HG02798 (cell line): ENCODE results near the gene HDAC10.

Experiments used
- ATAC-seq: cut with Tn5 transposase; IDR thresholded peaks from one replicate; pipeline ENCODE4 v1.9.1; 2021; ENCODE audit warnings: mild to moderate bottlenecking; ENCODE audit not compliant: unreplicated experiment, poor library complexity

Gene HDAC10

DNA sequence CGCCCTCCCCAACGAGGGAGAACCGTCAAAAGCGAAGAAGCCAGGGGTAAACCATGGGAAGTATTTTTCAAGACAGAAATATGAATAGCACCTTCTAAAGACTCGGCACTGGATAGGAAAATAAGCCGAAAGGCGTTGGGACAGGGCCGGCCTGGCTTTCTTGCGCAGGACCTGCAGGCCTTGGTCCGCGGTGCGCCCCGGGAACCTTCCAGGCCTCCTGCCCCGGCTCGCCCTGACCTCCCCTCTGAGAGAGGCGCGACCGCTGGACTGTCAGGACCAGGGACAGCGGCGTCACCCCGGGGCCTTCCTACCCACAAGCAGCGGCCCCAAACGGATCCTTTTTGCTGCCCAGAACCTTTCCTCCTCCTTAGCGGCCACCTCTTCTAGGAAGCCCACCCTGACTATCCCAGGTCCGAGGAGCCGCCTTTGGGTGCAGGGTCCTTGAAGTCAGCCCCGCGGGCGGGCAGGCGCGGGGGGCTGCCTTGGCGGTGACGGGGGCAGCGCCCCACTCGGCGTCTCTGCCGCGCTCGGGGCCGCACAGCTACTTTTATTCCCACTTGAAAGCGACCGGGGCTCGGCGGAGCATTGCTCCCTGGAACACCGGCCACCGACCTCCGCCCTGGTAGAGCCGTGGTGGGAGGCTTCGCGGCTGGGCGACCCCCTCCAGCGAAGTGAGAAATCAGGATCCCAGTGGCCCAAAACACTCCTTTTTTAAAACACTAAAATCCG lies 19.8 kb upstream of the HDAC10 start:
- ATAC-seq, result no peak

DNA sequence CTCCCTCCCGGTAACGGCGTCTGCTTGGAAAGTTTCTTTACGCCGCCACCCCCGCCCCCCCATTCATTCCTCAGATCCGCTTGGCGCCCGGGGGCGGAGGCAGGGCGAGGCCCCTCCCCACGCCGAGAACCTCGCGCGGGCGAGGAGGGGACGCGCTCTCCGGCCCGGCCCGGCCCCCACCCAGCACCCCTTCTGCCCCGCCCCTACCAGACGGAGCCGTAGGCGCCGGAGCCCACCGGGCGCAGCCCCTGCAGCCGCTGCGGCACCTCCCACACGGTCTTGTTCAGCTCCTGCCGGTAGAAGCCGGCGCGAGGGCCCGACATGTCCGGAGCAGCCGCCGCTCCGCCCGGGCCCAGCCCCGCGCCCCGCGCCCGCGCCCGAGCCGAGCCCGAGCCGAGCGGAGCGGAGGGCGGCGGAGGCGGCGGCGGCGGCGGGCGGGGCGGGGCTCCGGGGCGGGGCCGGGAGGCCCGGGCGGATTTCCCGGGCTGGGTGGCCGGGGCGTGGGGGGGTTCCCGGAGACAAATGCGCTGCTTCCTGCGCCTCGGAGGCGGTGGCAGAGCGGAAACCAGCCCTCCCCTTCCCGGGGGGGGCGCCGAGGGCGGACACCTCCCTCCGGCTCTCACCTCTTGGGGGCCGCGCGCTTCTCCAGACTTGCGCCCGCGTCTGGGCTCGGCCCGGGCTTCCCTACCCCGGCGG lies 19.1 kb upstream of the HDAC10 start, which contains the start of gene MAPK11:
Gene MAPK11, minus strand, starts transcription at position 411 of the 696 bp plus-strand sequence. Its CDS starts 88 bp downstream, at position 323.
- peak; percentile 39 for ATAC-seq

DNA sequence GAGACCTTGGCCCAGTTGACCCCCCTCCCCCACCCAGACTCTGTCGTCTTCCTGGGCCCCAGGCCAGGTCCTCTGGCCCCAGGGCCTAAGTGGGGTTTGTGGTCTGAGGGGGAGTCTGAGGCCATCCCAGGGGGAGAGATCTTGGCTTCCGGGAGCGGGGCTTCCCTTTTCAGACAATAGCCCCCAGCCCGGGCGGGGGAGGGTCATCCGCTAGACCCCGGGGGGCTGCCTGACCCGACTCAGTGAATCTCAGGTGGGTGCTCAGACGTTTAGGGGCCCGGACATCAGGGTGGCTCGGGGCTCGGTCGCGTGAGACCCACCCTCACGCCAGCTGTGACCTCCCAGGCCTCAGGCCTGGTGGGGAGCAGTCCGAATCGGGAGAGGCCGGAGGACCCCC lies 18.5 kb upstream of the HDAC10 start:
- no peak for ATAC-seq

DNA sequence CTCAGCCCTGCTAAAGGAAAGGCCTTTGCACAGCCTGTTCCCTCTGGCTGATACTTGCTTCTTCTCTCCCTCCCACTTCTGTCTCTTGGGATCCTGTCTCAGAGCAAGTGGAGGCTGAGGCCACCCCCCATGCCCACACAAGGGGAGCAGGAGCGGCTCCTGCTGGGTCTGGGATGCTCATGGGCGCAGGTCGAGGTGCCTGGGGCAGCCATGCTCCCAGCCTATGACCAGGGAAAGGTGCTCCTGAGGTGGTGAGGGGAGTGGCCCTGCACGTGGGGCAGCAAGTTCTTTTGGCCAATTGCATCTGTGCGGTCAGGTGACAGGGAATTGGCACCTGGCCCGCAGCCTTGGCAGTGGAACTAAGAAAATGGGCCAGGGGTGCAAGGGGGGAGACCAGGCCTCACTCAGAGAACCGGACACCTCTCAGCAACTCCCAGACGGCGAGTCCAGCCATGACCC lies 17.6 kb upstream of the HDAC10 start:
- ATAC-seq, result no peak

DNA sequence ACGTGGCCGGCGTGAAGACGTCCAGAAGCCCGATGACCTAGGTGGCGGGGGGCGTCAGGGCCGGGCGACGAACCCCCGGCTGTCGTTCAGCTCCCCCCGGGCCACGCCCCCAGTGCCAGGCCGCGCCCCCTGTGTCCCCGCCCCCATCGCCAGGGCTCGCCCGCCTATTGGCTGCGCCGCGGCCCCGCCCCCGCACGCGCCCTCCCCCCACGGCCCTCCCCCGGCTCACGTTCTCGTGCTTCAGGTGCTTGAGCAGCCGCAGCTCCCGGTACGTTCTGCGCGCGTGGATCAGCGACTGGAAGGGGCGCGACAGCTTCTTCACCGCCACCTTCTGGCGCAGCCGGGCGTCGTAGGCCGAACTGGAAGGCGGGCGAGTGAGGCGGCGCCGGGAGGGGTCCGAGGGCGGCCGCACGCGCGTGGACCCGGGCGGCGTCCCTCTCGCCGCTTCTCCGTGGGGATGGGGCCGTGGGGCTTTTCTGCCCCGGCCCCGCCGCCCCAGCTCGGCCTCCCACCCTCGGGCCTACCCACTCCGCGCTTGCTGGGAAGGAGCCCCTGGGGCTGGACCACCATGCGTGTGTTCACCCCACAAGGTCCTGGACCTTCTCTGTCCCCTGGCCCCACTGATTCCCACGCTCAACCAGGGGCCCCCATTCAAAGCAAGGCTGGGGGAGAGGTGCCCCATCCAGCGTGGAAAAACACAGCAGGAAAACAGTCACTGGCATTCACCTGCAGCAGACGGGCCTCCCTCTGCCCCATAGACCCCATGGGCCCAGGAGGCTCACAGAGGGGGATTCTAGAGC lies 16.7 kb upstream of the HDAC10 start:
- ATAC-seq, result no peak

- no peak for ATAC-seq
Measured at GRCh38 chr22:50266994-50267393, 15.9 kb upstream of the HDAC10 start.

DNA sequence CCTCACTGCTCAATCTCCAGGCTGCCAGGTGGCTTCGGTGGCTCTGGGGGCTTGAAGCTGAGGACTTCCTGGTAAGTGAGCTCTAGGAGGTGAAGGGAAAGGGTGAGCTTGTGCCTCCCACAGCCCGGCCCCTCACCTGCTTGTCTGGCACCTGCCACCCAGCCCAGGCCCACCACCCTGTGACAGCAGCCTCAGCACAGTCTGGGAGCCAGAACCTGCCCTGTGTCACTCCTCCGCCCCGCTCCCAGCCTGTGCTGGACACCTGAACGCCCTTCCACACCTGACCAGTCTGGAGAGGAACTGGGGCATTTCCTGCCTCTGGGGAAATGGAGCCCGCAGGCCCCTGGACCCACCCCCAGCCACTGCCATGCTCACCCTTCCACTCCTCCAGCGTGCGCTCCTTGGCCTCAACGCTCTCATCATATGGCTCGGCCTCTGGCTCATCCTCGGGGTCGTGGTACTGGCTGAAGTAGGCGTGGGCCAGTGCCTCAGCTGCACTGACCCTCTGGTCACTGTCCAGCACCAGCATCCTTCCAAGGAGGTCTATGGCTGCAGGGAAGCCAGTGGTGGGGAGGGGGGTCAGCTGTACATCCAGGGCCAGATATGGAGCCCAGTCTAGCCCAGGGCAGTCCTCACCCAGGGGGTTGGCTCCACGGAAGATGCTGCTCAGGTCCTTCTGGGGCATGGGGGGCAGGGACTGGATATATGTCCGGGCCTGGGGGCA lies 14.0 kb upstream of the HDAC10 start:
- no peak for ATAC-seq

GRCh38 chr22:50264104-50264745 lies 13.2 kb upstream of the HDAC10 start:
- ATAC-seq, result no peak

DNA sequence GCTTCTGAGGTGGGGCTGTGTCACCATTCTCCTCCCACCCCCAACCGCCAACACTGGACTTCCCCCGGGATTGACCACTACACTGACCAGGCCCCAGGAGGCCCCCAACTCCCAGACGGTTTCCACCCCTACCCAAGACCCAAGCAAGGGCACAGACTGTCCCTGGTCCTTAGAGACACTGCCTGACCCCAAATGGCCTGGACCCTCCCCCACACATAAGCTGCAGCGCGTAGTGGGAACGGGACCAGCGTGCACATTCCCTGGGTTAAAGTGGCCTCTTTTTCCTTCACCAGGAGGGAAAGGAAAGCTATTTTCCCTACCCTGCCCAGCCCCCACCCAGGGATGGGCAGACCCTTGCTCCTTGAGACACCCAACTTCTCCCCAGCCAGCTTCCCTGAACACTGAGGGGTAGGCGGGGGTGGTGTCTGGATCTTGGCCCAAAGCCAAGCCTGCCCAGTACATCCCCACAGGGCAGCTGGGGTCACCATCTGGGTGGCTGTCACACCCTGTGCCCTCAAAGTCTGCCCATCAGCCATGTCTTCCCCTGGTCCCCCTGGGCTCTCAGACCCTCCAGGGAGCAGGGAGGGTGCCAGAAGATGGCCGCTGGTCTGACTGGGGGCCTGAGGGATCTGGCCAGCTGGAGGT lies 12.0 kb upstream of the HDAC10 start:
- no peak for ATAC-seq

- ATAC-seq, result no peak
Measured at GRCh38 chr22:50262460-50262911, 11.4 kb upstream of the HDAC10 start.

DNA sequence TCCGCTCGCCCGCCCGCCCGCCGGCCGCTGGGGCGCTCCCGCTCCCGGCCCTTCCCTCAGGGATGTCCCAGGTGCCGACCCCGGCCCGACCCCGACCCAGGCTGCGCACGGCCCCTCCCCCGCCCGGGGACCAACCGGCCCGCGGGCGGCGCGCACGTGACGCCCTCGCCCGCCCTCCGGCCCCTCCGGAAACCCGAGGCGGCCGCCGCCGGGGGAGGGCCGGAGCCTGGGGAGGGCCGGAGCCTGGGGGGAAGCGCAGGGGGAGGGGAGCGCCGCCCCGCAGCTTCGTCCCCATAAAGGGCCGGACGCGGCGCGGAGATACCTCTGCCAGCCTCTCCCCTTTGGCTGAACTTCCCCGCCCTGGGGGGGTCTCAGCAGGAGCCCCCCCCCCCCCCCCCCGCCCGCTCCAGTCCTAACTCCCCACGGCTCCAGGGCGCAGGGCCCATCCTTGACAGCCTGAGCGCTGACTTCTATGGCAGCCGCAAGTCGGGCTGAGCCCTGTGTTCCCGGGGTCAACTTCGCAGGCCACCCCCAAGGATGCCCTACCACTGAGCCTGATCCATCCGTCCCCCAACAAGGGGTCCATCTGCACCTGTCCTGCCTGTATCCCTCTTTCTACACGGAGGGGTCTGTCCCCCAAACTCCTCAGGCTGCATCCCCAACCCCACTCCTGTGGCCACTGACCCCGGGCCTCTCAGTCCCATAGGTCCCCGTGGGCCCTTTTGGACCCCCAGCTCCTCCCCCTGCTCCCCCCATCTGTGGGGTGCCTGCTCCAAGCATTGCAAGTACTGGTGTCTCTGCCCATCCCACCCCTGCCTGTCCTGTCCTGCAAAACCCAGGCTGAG lies 10.8 kb upstream of the HDAC10 start, which contains the start of gene MAPK12:
Gene MAPK12, minus strand, starts transcription at position 69 of the 845 bp plus-strand sequence. CDS start 174 bp downstream, outside the sequence.
- peak; percentile 38 for ATAC-seq

- peak; percentile 18 for ATAC-seq
Measured at GRCh38 chr22:50260801-50261614, 9.9 kb upstream of the HDAC10 start.

GRCh38 chr22:50260434-50260800 lies 9.4 kb upstream of the HDAC10 start:
- no peak for ATAC-seq

- ATAC-seq, result no peak
Measured at GRCh38 chr22:50259302-50259701, 8.2 kb upstream of the HDAC10 start.

DNA sequence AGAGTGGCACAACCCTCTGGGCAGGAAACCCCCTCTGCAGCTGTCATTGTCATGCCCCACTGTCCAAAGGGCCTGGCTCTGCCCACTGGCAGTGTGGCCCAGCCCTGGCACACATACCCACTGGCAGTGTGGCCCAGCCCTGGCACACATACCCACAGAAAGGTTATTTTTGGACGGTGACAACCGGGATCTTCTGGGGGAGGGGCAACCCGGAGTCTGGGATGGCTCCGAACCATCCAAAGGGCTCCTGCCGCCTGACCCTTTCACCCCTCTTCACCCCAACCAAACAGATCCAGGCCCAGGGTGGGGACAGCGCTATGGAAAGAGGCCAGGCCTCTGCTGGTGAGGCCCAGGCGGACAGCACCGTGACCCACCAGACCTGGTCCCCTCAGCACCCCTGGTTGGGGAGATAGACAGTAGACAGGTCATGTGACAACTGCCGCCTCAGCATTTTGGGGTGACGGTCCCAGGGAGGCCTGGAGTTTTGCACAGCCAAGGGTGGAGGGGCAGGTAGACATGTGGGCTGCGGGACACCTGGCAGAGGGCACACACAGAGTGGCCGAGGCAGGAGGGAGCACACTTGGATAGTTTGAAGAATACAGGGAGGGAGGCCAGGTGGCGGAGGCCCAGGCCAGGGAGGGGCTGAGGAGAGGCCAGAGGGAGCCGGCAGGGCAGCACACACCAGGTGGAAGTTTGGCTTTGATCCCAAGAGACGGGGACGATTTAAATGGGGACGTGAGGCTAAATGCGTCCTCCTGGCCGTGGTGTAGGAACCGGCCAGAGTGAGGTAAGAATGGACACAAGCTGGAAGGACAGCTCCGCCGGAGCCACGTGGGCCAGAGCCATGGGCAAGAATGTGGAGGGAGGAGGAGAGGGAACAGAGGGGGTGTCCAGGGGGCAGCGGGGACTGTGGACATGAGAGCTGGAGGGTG lies 7.6 kb upstream of the HDAC10 start:
- ATAC-seq, result no peak
